ENCODE data around the gene NRL. TPM values are rescaled to one million over a fixed set of nuclear protein-coding genes. Genes with fewer than 3 reads are reported as not detected.
A peak's percentile ranks its signal among the peaks of the same experiment; 100 is the strongest.

The NRL gene
- total RNA-seq: 1 to 10 TPM; 2.2 to 2.9 (median 2.3) TPM

DNA sequence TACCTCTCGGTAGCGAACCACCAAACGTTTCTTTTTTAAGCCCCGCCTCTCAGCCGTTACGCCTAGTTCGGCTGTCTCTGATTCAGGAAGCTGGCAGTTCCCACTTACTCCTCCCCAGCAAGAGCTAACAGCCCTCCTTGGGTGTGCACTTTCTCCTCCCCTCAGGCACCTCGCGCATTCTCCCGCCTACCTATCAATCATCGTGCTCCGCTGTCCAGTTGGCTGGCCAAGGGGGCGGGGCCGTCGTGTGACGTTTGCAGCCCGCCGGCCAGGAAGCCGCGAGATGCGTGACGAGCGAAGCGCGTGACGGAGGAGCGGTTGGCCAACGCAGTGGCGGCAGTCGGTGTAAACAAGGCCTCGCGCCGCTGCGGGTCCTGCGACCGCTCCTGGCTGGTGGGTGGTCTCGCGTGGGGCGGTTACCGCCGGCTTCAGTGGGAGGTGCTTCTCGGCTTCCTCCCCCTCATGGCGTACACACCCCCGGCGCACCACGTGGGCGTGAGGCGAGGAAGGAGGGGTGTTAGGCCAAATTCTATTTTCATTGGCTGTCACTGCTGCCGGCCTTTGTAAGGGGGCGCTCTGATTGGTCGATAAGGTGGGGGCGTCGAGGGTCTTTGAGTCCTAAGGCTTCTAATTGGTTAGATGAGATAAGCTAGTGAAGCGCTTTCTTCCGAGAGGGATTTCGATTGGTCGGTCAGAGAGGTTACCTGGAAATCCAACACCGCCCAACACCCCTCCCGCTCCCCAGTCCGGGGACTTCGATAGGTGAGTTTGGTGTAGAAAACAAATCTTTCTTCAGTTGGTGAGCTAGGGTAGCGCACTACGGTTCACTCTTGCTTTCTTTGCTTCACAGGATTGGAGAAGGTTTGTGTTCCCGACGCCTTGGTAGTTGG, at the start of gene NRL, which contains the start of gene DCAF11:
Gene NRL (minus strand): TSS at position 418 of the 890 bp plus-strand sequence. CDS start 32,101 bp downstream, outside the sequence.
Gene DCAF11 (plus strand): TSS at position 246 of the 890 bp plus-strand sequence. CDS start 818 bp downstream, outside the sequence.
- peaks cover 27% of the 10 kb centered on the region for H3K4me1 ChIP-seq
- WGBS: under 1% methylated on average over 40 of the region's 65 CpGs
- H3K9me3 ChIP-seq: no peaks in the 10 kb centered on the region
- H3K27me3 ChIP-seq: no peaks in the 10 kb centered on the region
- peak within 1 kb of the TSS; percentile 100 for H3K27ac ChIP-seq
- peak within 1 kb of the TSS; percentile 70 for H3K4me3 ChIP-seq
- DNase-seq (ENCODE audit: low spot score in 2 of 2): peak; percentile 99
- TF ChIP-seq EP300 (IDR thresholded peaks at IDR 0.05): peak; percentile 81
- TF ChIP-seq, protein P1, sequence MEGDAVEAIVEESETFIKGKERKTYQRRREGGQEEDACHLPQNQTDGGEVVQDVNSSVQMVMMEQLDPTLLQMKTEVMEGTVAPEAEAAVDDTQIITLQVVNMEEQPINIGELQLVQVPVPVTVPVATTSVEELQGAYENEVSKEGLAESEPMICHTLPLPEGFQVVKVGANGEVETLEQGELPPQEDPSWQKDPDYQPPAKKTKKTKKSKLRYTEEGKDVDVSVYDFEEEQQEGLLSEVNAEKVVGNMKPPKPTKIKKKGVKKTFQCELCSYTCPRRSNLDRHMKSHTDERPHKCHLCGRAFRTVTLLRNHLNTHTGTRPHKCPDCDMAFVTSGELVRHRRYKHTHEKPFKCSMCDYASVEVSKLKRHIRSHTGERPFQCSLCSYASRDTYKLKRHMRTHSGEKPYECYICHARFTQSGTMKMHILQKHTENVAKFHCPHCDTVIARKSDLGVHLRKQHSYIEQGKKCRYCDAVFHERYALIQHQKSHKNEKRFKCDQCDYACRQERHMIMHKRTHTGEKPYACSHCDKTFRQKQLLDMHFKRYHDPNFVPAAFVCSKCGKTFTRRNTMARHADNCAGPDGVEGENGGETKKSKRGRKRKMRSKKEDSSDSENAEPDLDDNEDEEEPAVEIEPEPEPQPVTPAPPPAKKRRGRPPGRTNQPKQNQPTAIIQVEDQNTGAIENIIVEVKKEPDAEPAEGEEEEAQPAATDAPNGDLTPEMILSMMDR (IDR thresholded peaks at IDR 0.05): no peak
- TF ChIP-seq POLR2A (IDR thresholded peaks at IDR 0.05): peak; percentile 7 to 39
- peak; percentile 93 to 99 (median 98) for TF ChIP-seq POLR2AphosphoS5 (IDR thresholded peaks at IDR 0.05)
- H3K36me3 ChIP-seq: peaks cover 27% of the 10 kb centered on the region

DNA sequence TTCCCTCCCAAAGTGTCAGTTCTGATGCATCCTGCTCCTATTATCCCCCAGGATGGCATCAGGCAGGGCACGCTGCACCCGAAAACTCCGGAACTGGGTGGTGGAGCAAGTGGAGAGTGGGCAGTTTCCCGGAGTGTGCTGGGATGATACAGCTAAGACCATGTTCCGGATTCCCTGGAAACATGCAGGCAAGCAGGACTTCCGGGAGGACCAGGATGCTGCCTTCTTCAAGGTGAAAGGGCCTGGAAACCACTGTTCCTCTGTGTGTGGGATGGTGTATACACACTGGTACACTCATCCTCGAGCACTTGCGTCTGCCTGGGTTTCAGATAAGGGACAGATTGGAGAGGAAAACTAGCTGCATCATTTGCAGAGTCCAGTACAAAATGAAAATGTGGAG, 47.3 kb upstream of the NRL start:
- Histone ChIP-seq H3K9me3 (no peaks in the 10 kb centered on the region), H3K27me3 (no peaks in the 10 kb centered on the region), H3K36me3 (peaks cover 67% of the 10 kb centered on the region), H3K4me1 (peaks cover 47% of the 10 kb centered on the region), H3K4me3 (peak overlapping the region; percentile 64), H3K27ac (peak overlapping the region; percentile 83)
- WGBS: 26% methylated on average over 8 of the region's 8 CpGs
- DNase-seq (ENCODE audit: low spot score in 2 of 2): peak in 1 of 2 donors; percentile 50
- TF ChIP-seq EP300 (IDR thresholded peaks at IDR 0.05) (no peak), POLR2AphosphoS5 (IDR thresholded peaks at IDR 0.05) (no peak), POLR2A (IDR thresholded peaks at IDR 0.05) (no peak)
- TF ChIP-seq, protein P1 (IDR thresholded peaks at IDR 0.05): no peak

DNA sequence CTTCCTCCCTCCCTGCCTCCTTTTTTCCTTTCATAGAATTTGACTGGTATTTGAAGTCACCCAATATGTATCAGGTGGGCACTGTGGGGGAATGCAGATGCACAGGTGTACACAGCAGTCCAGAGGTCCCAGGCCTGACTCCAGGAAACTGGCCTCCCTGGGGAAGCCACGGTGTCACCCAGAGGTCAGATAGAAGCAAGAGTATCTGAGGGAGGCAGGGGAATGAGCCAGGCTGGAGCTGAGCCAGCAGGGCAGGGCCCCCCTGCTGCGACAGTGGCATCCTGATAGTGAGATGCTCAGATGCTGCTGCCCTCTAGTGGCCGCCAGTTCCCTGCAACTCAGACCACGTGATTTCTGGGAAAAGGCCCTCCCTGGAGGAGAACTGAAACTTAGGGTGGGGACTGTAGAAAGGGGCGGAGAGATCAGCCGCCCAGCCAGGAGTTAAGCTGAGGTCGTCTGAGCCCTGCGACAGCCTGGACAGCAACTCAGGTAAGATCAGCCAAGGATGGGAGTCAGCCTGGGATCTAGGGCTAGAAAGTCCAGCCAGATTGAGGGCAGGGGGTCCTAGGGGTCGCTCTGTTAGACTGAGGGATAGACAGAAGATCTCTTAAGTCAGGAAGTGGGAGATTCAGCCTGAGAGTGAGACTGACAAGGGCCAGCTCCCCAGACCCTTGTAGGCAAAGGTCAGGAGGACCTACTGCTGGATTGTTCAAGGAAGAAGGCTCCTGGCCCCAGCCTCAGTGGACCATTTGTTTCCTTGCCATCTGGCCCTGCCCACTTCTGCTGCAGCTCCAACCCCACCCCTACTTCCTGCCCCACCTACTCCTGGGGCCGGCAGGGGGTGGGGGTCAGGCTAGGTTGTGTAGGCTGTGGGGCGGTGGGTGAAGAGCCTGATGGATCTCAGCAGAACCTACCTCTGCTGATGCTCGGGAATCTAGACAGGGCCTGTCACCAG, 46.4 kb upstream of the NRL start, which contains the start of gene IRF9:
Gene IRF9 (plus strand): TSS at position 416 of the 955 bp plus-strand sequence. CDS start 880 bp downstream, outside the sequence.
- WGBS: 1% methylated on average over 12 of the region's 12 CpGs
- TF ChIP-seq EP300 (IDR thresholded peaks at IDR 0.05) (no peak), POLR2A (IDR thresholded peaks at IDR 0.05) (peak in 1 of 2 donors; percentile 29), POLR2AphosphoS5 (IDR thresholded peaks at IDR 0.05) (peak; percentile 82 to 98 (median 92))
- TF ChIP-seq, protein P1 (IDR thresholded peaks at IDR 0.05): peak; percentile 91 to 96
- peak; percentile 97 to 98 for DNase-seq (ENCODE audit: low spot score in 2 of 2)
- Histone ChIP-seq H3K27ac (peak within 1 kb of the TSS; percentile 83), H3K4me3 (peak within 1 kb of the TSS; percentile 64), H3K27me3 (no peaks in the 10 kb centered on the region), H3K4me1 (peaks cover 47% of the 10 kb centered on the region), H3K36me3 (peaks cover 67% of the 10 kb centered on the region), H3K9me3 (no peaks in the 10 kb centered on the region)

DNA sequence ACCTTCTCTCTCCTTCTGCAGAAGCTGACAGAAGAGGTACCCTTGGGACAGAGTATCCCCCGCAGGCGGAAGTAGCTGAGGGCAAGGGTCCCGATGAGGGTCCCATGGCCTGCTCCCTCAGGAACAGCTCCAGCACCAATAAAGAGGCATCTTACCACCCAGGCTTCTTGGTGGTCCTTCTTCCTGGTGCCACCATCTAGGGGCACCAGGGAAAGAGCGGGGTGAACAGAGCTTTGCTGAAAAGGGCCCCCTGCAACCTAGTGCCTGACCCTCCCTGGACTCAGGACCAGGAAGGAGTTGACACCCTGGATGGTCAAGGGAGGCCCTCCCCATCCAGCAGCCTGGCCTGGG, 45.7 kb upstream of the NRL start:
- 87% methylated on average over 4 of the region's 4 CpGs for WGBS
- peak overlapping the region; percentile 50 for H3K27ac ChIP-seq
- H3K9me3 ChIP-seq: no peaks in the 10 kb centered on the region
- no peaks in the 10 kb centered on the region for H3K27me3 ChIP-seq
- no peak for DNase-seq (ENCODE audit: low spot score in 2 of 2)
- no peak overlapping the region for H3K4me3 ChIP-seq
- H3K36me3 ChIP-seq: peaks cover 67% of the 10 kb centered on the region
- TF ChIP-seq, protein P1 (IDR thresholded peaks at IDR 0.05): no peak
- no peak for TF ChIP-seq POLR2AphosphoS5 (IDR thresholded peaks at IDR 0.05)
- no peak for TF ChIP-seq POLR2A (IDR thresholded peaks at IDR 0.05)
- no peak for TF ChIP-seq EP300 (IDR thresholded peaks at IDR 0.05)
- H3K4me1 ChIP-seq: peaks cover 47% of the 10 kb centered on the region
